ENCODE data around the gene DSCAM.

DSCAM gene

GRCh38 chr21:40837456-40837855, 9.5 kb downstream of the DSCAM start:
- no peak for DNase-seq (ENCODE audit: low spot score)

GRCh38 chr21:40835184-40835694, 11.7 kb downstream of the DSCAM start:
- no peak for DNase-seq (ENCODE audit: low spot score)

- no peak for DNase-seq (ENCODE audit: low spot score)
These were observed 13.8 kb downstream of the DSCAM start for GRCh38 chr21:40833184-40833583.

- DNase-seq (ENCODE audit: low spot score) = no peak
These were observed 14.6 kb downstream of the DSCAM start for GRCh38 chr21:40832316-40832715.

- no peak for DNase-seq (ENCODE audit: low spot score)
These were observed 16.1 kb downstream of the DSCAM start for GRCh38 chr21:40830836-40831235.

- no peak for DNase-seq (ENCODE audit: low spot score)
These were observed 17.2 kb downstream of the DSCAM start for GRCh38 chr21:40829791-40830190.

- no peak for DNase-seq (ENCODE audit: low spot score)
These were observed 17.6 kb downstream of the DSCAM start for GRCh38 chr21:40829308-40829707.

GRCh38 chr21:40827509-40827908, 19.4 kb downstream of the DSCAM start:
- no peak for DNase-seq (ENCODE audit: low spot score)

- no peak for DNase-seq (ENCODE audit: low spot score)
These were observed 27.7 kb downstream of the DSCAM start for GRCh38 chr21:40819071-40819900.

- no peak for DNase-seq (ENCODE audit: low spot score)
These were observed 33.0 kb downstream of the DSCAM start for GRCh38 chr21:40813918-40814317.

GRCh38 chr21:40809673-40810197, 37.2 kb downstream of the DSCAM start:
- no peak for DNase-seq (ENCODE audit: low spot score)

- DNase-seq (ENCODE audit: low spot score) = no peak
These were observed 43.9 kb downstream of the DSCAM start for GRCh38 chr21:40803101-40803500.

GRCh38 chr21:40800126-40800525, 46.8 kb downstream of the DSCAM start:
- DNase-seq (ENCODE audit: low spot score) = no peak

GRCh38 chr21:40797891-40798290, 49.1 kb downstream of the DSCAM start:
- no peak for DNase-seq (ENCODE audit: low spot score)

GRCh38 chr21:40797410-40797809, 49.5 kb downstream of the DSCAM start:
- DNase-seq (ENCODE audit: low spot score) = no peak

GRCh38 chr21:40796464-40796863, 50.5 kb downstream of the DSCAM start:
- no peak for DNase-seq (ENCODE audit: low spot score)

GRCh38 chr21:40795313-40795712, 51.6 kb downstream of the DSCAM start:
- DNase-seq (ENCODE audit: low spot score) = no peak

GRCh38 chr21:40792691-40793456, 54.1 kb downstream of the DSCAM start:
- no peak for DNase-seq (ENCODE audit: low spot score)

- DNase-seq (ENCODE audit: low spot score) = no peak
These were observed 58.3 kb downstream of the DSCAM start for GRCh38 chr21:40788635-40789034.

GRCh38 chr21:40783404-40783803, 63.6 kb downstream of the DSCAM start:
- DNase-seq (ENCODE audit: low spot score) = no peak

GRCh38 chr21:40770435-40771055, 76.4 kb downstream of the DSCAM start:
- no peak for DNase-seq (ENCODE audit: low spot score)

- no peak for DNase-seq (ENCODE audit: low spot score)
These were observed 77.7 kb downstream of the DSCAM start for GRCh38 chr21:40769231-40769630.

Measured in NAMALWA (cell line).